GM19452 (cell line): Measurements from ENCODE around the gene TMEM63A.

Source experiments
- ATAC-seq: cut with Tn5 transposase; IDR thresholded peaks from one replicate; pipeline ENCODE4 v1.9.1; 2021; ENCODE audit not compliant: unreplicated experiment

The TMEM63A gene

GRCh38 chr1:225868631-225869330 is 13.4 kb downstream of the TMEM63A start:
- ATAC-seq: no peak

GRCh38 chr1:225866981-225867380 is 15.2 kb downstream of the TMEM63A start:
- ATAC-seq: no peak

- no peak for ATAC-seq
Measured at GRCh38 chr1:225866061-225866837, 15.9 kb downstream of the TMEM63A start.

GRCh38 chr1:225865514-225865913 is 16.7 kb downstream of the TMEM63A start:
- no peak for ATAC-seq

GRCh38 chr1:225863167-225863566 is 19.0 kb downstream of the TMEM63A start:
- no peak for ATAC-seq

- no peak for ATAC-seq
Measured at GRCh38 chr1:225862581-225862950, 19.6 kb downstream of the TMEM63A start.

GRCh38 chr1:225861834-225862580 is 20.2 kb downstream of the TMEM63A start:
- ATAC-seq: no peak

- no peak for ATAC-seq
Measured at GRCh38 chr1:225860876-225861441, 21.2 kb downstream of the TMEM63A start.

GRCh38 chr1:225860107-225860506 is 22.1 kb downstream of the TMEM63A start:
- ATAC-seq: no peak

GRCh38 chr1:225859151-225859550 is 23.0 kb downstream of the TMEM63A start:
- ATAC-seq: no peak

GRCh38 chr1:225857256-225857655 is 24.9 kb downstream of the TMEM63A start:
- no peak for ATAC-seq

GRCh38 chr1:225855503-225856300 is 26.5 kb downstream of the TMEM63A start:
- ATAC-seq: no peak

GRCh38 chr1:225853441-225853840 is 28.7 kb downstream of the TMEM63A start:
- ATAC-seq: no peak

GRCh38 chr1:225852413-225853124 is 29.6 kb downstream of the TMEM63A start:
- no peak for ATAC-seq

- ATAC-seq: peak; percentile 60
Measured at GRCh38 chr1:225851805-225852204, 30.4 kb downstream of the TMEM63A start.

GRCh38 chr1:225850370-225850769 is 31.8 kb downstream of the TMEM63A start:
- no peak for ATAC-seq

- ATAC-seq: no peak
Measured at GRCh38 chr1:225849925-225850324, 32.3 kb downstream of the TMEM63A start.

GRCh38 chr1:225848030-225848955 is 33.9 kb downstream of the TMEM63A start:
- peak; percentile 56 for ATAC-seq

- ATAC-seq: peak; percentile 15
Measured at GRCh38 chr1:225847610-225848009, 34.6 kb downstream of the TMEM63A start.
